Small intestine (tissue), 7 donors: ENCODE data around the gene MAP4K4. TPM values are rescaled to one million over a fixed set of nuclear protein-coding genes. Genes with fewer than 3 reads are reported as not detected.
A peak's percentile ranks its signal among the peaks of the same experiment; 100 is the strongest.
"Not testable (repeated sequence)": the region's sequence is repeated elsewhere in the genome, so short reads cannot be mapped to it uniquely, and the experiment has no call there.

Experiments
- DNase-seq, 2 donors: peaks; one replicate each; pipeline versions ENCODE4 v3.0.0 to v3.0.0-alpha.2; 2013
- FAIRE-seq: peaks from 2 replicates; lab custom pipeline; 2012; peaks lifted over from hg19 to GRCh38; lab: Jason Lieb, UNC
- H3K27ac ChIP-seq, 3 donors: one replicate each; pipeline ENCODE4 v1.5.1; 2013; ENCODE audit warnings: low read length in 2 of 3, mild to moderate bottlenecking in 2 of 3, control low read depth in 1 of 3, inconsistent platforms in 1 of 3, low read depth in 1 of 3, moderate library complexity in 1 of 3
- H3K27me3 ChIP-seq, 3 donors: one replicate each; pipeline ENCODE4 v1.6.1; 2013; ENCODE audit warnings: low read length in 3 of 3, inconsistent platforms in 1 of 3; ENCODE audit not compliant: control insufficient read depth in 3 of 3, insufficient read depth in 3 of 3
- H3K36me3 ChIP-seq, 3 donors: one replicate each; pipeline ENCODE4 v1.6.1; 2013; ENCODE audit warnings: low read length in 3 of 3, inconsistent platforms in 1 of 3, low read depth in 1 of 3, mild to moderate bottlenecking in 1 of 3, moderate library complexity in 1 of 3; ENCODE audit not compliant: control insufficient read depth in 3 of 3, insufficient read depth in 2 of 3
- H3K4me1 ChIP-seq, 3 donors: one replicate each; pipeline ENCODE4 v1.6.1; 2013; ENCODE audit warnings: low read length in 2 of 3, inconsistent platforms in 1 of 3, low read depth in 1 of 3, mild to moderate bottlenecking in 1 of 3, moderate library complexity in 1 of 3; ENCODE audit not compliant: control insufficient read depth in 3 of 3, insufficient read depth in 2 of 3
- H3K4me3 ChIP-seq, 3 donors: one replicate each; pipeline ENCODE4 v1.5.1; 2013; ENCODE audit warnings: low read length in 3 of 3, control low read depth in 1 of 3, inconsistent platforms in 1 of 3, low read depth in 1 of 3, mild to moderate bottlenecking in 1 of 3, moderate library complexity in 1 of 3
- H3K9me3 ChIP-seq, 2 donors: one replicate each; pipeline ENCODE4 v1.6.1; 2013; ENCODE audit warnings: low read depth in 1 of 2, low read length in 1 of 2; ENCODE audit not compliant: control insufficient read depth in 2 of 2, insufficient read depth in 1 of 2
- WGBS, 3 donors: extraction: QIAGEN DNeasy Blood & Tissue Kit; methylation state at CpG; one replicate each; pipeline ENCODE4 v1.1.7; 2013; 5-methylcytosine and 5-hydroxymethylcytosine counted together
- polyA plus RNA-seq, 4 donors: library from polyadenylated mRNA; stranded (reverse) in 3 of 4; unstranded in 1 of 4; fragments of 200-250 nt in 3 of 4; fragments of 120-200 nt in 1 of 4; gene quantifications; one replicate each; pipeline versions ENCODE4 v1.2.1 to v1.2.3, GENCODE V29; 2013
- donor health status: healthy with polysubstance abuse.
- donor health status: control.
- donor health status: control.
- donor health status: Bipolar disorder and iron deficiency.
- donor health status: healthy.

Gene MAP4K4
- polyA plus RNA-seq, 4 donors, result 8.5 to 26.5 (median 13.8) TPM

DNA sequence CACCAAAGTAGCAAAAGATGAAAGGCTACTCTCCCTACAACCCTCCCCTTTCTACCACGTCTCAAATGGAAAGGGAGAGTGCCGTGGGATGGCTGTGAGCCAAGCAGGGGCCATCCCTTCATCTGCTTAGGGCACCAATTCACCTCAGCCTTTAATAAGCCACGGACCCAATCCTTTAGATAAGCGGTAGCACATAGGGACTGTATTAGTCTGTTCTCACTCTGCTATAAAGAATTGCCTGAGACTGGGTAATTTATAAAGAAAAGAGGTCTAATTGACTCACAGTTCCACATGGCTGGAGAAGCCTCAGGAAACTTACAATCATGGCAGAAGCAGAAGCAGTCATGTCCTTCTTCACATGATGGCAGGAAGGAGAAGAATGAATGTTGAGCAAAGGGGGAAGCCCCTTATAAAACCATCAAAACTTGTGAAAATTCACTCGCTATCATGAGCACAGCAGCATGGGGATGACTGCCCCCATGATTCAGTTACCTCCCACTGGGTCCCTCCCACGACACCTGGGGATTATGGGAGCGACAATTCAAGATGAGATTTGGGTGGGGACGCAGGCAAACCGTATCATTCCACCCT is 208.3 kb downstream of the MAP4K4 start:
- no peak overlapping the region for H3K4me3 ChIP-seq
- no peak for FAIRE-seq
- peaks cover 0 to 27% of the 10 kb centered on the region in 2 donors for H3K9me3 ChIP-seq
- H3K27me3 ChIP-seq, result peaks cover 0 to 3% (median 0%) of the 10 kb centered on the region in 3 donors
- H3K27ac ChIP-seq, result no peak overlapping the region
- no peaks in the 10 kb centered on the region for H3K4me1 ChIP-seq
- no peak for DNase-seq
- 72 to 78% (median 74%) methylated on average over 9 of the region's 9 CpGs for WGBS, 3 donors
- H3K36me3 ChIP-seq, result no peaks in the 10 kb centered on the region

DNA sequence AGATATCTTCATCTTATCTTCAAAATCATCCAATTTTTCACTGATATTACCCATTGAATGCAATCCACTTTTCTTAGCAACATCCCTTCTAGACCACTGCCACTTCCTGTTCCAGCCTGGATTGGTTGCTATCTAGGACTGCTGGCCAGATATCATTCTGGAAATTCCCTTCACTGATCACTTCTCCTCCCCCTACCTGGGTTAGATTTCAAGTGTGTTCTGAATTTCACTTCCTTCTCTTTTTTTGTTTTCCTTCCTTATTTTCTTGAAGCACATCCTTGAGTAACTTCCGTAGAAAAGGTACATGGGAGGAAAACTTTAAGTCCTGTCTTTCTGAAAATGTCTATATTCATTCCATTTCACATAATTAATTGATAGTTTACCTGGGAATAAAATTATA is 212.3 kb downstream of the MAP4K4 start:
- 64 to 93% (median 86%) methylated on average over 1 of the region's 1 CpG for WGBS, 3 donors
- Histone ChIP-seq H3K27me3 (no peaks in the 10 kb centered on the region), H3K4me3 (no peak overlapping the region), H3K27ac (no peak overlapping the region), H3K36me3 (no peaks in the 10 kb centered on the region), H3K9me3 (peaks cover 0 to 20% of the 10 kb centered on the region in 2 donors), H3K4me1 (no peaks in the 10 kb centered on the region)
- no peak for FAIRE-seq
- DNase-seq, result no peak

DNA sequence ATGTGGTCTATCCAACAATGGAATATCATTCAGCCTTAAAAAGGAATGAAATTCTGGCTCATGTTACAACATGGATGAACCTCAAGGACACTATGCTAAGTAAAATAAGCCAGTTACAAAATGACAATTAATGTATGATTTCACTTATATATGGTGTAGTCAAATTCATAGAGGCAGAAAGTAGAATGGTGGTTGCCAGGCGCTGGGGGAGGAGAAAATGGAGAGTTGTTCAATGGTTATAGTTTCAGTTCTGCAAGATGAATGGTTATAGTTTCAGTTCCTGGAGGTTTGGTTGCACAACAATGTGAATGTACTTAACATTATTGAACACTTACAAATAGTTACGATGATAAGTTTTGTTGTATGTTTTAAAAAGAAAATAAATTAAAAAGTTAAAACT is 215.0 kb downstream of the MAP4K4 start:
- H3K4me3 ChIP-seq, result no peak overlapping the region
- no peak overlapping the region for H3K27ac ChIP-seq
- FAIRE-seq, result no peak
- no peak for DNase-seq
- H3K36me3 ChIP-seq, result no peaks in the 10 kb centered on the region
- WGBS, 3 donors, result 65 to 76% (median 70%) methylated on average over 2 of the region's 2 CpGs
- no peaks in the 10 kb centered on the region for H3K4me1 ChIP-seq
- peaks cover 0 to 7% of the 10 kb centered on the region in 2 donors for H3K9me3 ChIP-seq
- H3K27me3 ChIP-seq, result peaks cover 0 to 2% (median 0%) of the 10 kb centered on the region in 3 donors

DNA sequence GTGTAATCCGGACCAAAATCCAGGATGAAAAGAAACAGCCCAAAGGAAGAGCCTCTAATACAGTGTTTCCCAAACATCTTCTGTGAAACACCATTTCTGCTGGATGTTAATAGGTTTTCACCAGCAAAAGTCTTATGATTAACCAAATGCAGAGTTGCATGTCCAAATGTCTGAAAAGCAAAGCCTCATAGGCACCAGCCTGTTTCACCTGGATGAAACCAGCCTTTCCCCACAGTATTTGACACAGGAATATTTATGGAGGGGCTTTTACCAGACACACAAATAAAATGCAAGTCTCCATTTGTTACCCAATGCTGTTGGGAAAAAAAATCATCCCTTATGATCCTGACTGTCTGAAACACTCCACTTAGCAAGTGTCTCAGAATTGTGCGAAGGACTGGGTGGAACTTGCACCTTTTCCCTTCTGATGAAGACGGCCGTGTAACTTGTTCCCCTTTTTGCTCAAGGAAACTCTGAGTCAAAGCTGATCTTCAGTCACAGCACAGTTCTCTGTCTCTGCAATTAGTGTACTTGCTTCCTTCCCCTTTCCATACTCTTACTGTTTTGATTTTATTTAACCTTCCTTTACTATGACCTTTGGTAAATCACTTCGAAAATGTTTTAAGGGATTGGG is 223.9 kb downstream of the MAP4K4 start:
- Histone ChIP-seq H3K36me3 (no peaks in the 10 kb centered on the region), H3K9me3 (peaks cover 0 to 17% of the 10 kb centered on the region in 2 donors), H3K4me3 (no peak overlapping the region), H3K27ac (no peak overlapping the region), H3K4me1 (no peaks in the 10 kb centered on the region), H3K27me3 (no peaks in the 10 kb centered on the region)
- FAIRE-seq (no peak), DNase-seq (no peak)
- 59 to 70% (median 65%) methylated on average over 5 of the region's 5 CpGs for WGBS, 3 donors

DNA sequence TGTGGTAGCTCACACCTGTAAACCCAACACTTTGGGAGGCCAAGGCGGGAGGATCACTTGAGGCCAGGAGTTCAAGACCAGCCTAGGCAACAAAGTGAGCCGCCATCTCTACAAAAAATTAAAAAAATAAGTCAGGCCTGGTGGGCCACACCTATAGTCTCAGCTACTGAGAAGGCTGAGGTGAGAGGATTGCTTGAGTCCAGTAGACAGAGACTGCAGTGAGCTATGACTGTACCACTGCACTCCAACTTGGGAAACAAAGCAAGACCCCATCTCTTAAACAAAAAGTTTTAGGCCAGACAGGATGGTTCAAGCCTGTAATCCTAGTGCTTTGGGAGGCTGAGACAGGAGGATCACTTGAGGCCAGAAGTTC is 224.4 kb downstream of the MAP4K4 start:
- FAIRE-seq (no peak), DNase-seq (no peak)
- Histone ChIP-seq H3K27ac (peak overlapping the region in 1 of 3 donors; percentile 44), H3K36me3 (no peaks in the 10 kb centered on the region), H3K27me3 (no peaks in the 10 kb centered on the region), H3K4me3 (no peak overlapping the region), H3K9me3 (peaks cover 0 to 17% of the 10 kb centered on the region in 2 donors), H3K4me1 (no peaks in the 10 kb centered on the region)
- WGBS, 3 donors, result 88 to 94% (median 91%) methylated on average over 2 of the region's 2 CpGs

DNA sequence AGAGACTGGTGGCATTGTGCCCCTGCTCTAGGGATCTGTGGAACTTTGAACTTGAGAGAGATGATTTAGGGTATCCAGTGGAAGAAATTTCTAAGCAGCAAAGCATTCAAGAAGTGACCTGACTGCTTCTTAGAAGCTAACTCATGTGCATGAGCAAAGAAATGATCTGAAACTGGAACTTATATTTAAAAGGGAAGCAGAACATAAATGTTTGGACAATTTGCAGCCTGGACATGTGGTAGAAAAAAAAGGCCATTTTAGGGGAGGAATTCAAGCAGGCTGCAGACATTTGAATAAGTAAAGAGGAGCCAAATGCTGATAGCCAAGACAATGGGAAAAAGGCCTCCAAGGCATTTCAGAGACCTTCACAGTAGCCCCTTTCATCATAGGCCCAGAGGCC is 226.8 kb downstream of the MAP4K4 start:
- not testable (repeated sequence) for H3K27ac ChIP-seq, H3K36me3 ChIP-seq, H3K4me1 ChIP-seq, DNase-seq, FAIRE-seq, H3K27me3 ChIP-seq, H3K4me3 ChIP-seq
- H3K9me3 ChIP-seq, result peaks cover 0 to 23% of the 10 kb centered on the region in 2 donors

- Histone ChIP-seq H3K36me3 (no peaks in the 10 kb centered on the region), H3K27ac (no peak overlapping the region), H3K9me3 (peaks cover 0 to 8% of the 10 kb centered on the region in 2 donors), H3K4me3 (no peak overlapping the region), H3K4me1 (no peaks in the 10 kb centered on the region), H3K27me3 (peaks cover 0 to 2% (median 0%) of the 10 kb centered on the region in 3 donors)
- WGBS, 3 donors, result 77 to 91% (median 77%) methylated on average over 3 of the region's 3 CpGs
- no peak for DNase-seq
- no peak for FAIRE-seq
Measured at GRCh38 chr2:101930019-101930418, 232.5 kb downstream of the MAP4K4 start.

DNA sequence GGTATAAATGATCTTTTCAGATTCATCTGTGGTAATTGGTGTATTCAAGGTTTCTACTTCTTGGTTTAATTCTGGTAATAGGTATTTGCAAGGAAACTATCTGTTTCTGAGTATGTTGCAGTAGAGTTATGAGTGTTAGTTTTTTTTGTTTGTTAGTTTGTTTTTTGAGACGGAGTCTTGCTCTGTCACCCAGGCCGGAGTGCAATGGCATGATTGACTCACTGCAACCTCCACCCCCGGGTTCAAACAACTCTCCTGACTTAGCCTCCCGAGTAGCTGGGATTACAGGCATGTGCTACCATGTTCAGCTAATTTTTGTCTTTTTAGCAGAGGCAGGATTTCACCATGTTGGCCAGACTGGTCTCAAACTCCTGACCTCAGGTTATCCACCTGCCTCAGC is 233.3 kb downstream of the MAP4K4 start:
- Histone ChIP-seq H3K27me3 (peaks cover 0 to 2% (median 0%) of the 10 kb centered on the region in 3 donors), H3K4me3 (no peak overlapping the region), H3K4me1 (no peaks in the 10 kb centered on the region), H3K9me3 (peaks cover 0 to 6% of the 10 kb centered on the region in 2 donors), H3K36me3 (no peaks in the 10 kb centered on the region), H3K27ac (no peak overlapping the region)
- WGBS, 3 donors, result 84 to 87% (median 85%) methylated on average over 4 of the region's 4 CpGs
- FAIRE-seq (no peak), DNase-seq (no peak)
